Anterior cingulate cortex (tissue), 58 donors: ENCODE results near the gene OR2T8.

Experiments
- DNase-seq, 58 donors: peaks; one replicate each; lab custom pipeline; 2025; lab: John Stamatoyannopoulos, UW

OR2T8 gene

GRCh38 chr1:247953408-247953807 is 33.4 kb downstream of the OR2T8 start:
- DNase-seq: no peak

- no peak for DNase-seq
Measured at GRCh38 chr1:247961791-247962190, 41.7 kb downstream of the OR2T8 start.

- DNase-seq: no peak
Measured at GRCh38 chr1:247962911-247963588, 43.0 kb downstream of the OR2T8 start.

GRCh38 chr1:247964933-247965332 is 44.9 kb downstream of the OR2T8 start, which contains the start of gene OR2AK2:
TSS of gene OR2AK2 (plus strand) at chr1:247965233. CDS start at chr1:247965377, 144 bp downstream.
- DNase-seq: no peak

- DNase-seq: no peak
Measured at GRCh38 chr1:247966532-247967204, 46.6 kb downstream of the OR2T8 start.
